Epithelial cell of alveolus of lung (primary cell): Measurements from ENCODE around the gene QPRT. TPM values are rescaled to one million over a fixed set of nuclear protein-coding genes. Genes with fewer than 3 reads are reported as not detected.

Experiments used
- total RNA-seq: library from RNA; depleted of rRNA; stranded (reverse); fragments of >200 nt; gene quantifications from 2 replicates; pipeline ENCODE4 v1.2.1, GENCODE V29; 2015

Gene QPRT
- total RNA-seq = 109 and 175 TPM in 2 replicates

GRCh38 chr16:29678691-29679267 is at the start of gene QPRT:
TSS of gene QPRT (plus strand) at chr16:29679180. CDS start at chr16:29679198, 18 bp downstream.

GRCh38 chr16:29663016-29663806 is 15.8 kb upstream of the QPRT start, which contains the start of gene SPN:
TSS of gene SPN (plus strand) at chr16:29663247. CDS start at chr16:29663729, 482 bp downstream.

GRCh38 chr16:29745853-29746345 is 66.9 kb downstream of the QPRT start, which contains the start of gene C16orf54:
TSS of gene C16orf54 (minus strand) at chr16:29745990. CDS start at chr16:29744951, 1,039 bp downstream.

Other genes starting within 250 kb of the QPRT start
- gene BOLA2, start 224.8 kb upstream of the QPRT start, total RNA-seq = 7.2 and 19.3 TPM in 2 replicates
- 41.0 and 42.6 TPM in 2 replicates for gene SLX1B, start 224.6 kb upstream of the QPRT start, total RNA-seq
- gene SULT1A4, start 219.3 kb upstream of the QPRT start, total RNA-seq = 0.78 and 2.4 TPM in 2 replicates
- gene NPIPB12, start 172.8 kb upstream of the QPRT start, total RNA-seq = 3.2 and 4.4 TPM in 2 replicates
- gene SPN, start 15.9 kb upstream of the QPRT start, total RNA-seq = not detected in 2 replicates
- gene C16orf54, start 66.8 kb downstream of the QPRT start, total RNA-seq = not detected in 2 replicates
- gene ZG16, start 99.1 kb downstream of the QPRT start, total RNA-seq = not detected in 2 replicates
- gene KIF22, start 111.6 kb downstream of the QPRT start, total RNA-seq = 36.6 and 60.4 TPM in 2 replicates
- 144 and 189 TPM in 2 replicates for gene MAZ, start 127.3 kb downstream of the QPRT start, total RNA-seq
- gene PRRT2, start 133.0 kb downstream of the QPRT start, total RNA-seq = 2.5 and 26.6 TPM in 2 replicates
- 38.3 and 49.5 TPM in 2 replicates for gene PAGR1, start 137.0 kb downstream of the QPRT start, total RNA-seq
- gene MVP, start 141.3 kb downstream of the QPRT start, total RNA-seq = 290 and 371 TPM in 2 replicates
- 89.0 and 173 TPM in 2 replicates for gene CDIPT, start 184.0 kb downstream of the QPRT start, total RNA-seq
- 18.2 and 39.8 TPM in 2 replicates for gene SEZ6L2, start 220.4 kb downstream of the QPRT start, total RNA-seq
- gene ASPHD1, start 221.3 kb downstream of the QPRT start, total RNA-seq = 6.5 and 9.8 TPM in 2 replicates
- 8.3 and 16.5 TPM in 2 replicates for gene KCTD13, start 247.0 kb downstream of the QPRT start, total RNA-seq